HFFc6 (cell line): ENCODE results near the gene MAML1. TPM values are rescaled to one million over a fixed set of nuclear protein-coding genes. Genes with fewer than 3 reads are reported as not detected.
A peak's percentile ranks its signal among the peaks of the same experiment; 100 is the strongest.

ENCODE experiments used
- DNase-seq: peaks from one replicate; pipeline ENCODE4 v3.0.0-alpha.2; 2018
- H3K27ac Mint-ChIP-seq: 2 replicates; pipeline ENCODE4 v1.8.0; 2020; ENCODE audit warnings: mild to moderate bottlenecking, mixed read lengths
- H3K27me3 Mint-ChIP-seq: 2 replicates; pipeline ENCODE4 v1.8.0; 2021; ENCODE audit warnings: mild to moderate bottlenecking, moderate library complexity, mixed read lengths; ENCODE audit not compliant: insufficient read depth
- H3K36me3 Mint-ChIP-seq: 2 replicates; pipeline ENCODE4 v1.8.0; 2021; ENCODE audit warnings: low read depth, mixed read lengths
- H3K4me1 Mint-ChIP-seq: 2 replicates; pipeline ENCODE4 v1.8.0; 2020; ENCODE audit warnings: low read depth, mixed read lengths
- H3K4me3 Mint-ChIP-seq: 2 replicates; pipeline ENCODE4 v1.8.0; 2020; ENCODE audit warnings: mild to moderate bottlenecking, moderate library complexity, mixed read lengths
- H3K9me3 Mint-ChIP-seq: 2 replicates; pipeline ENCODE4 v1.8.0; 2020; ENCODE audit warnings: mild to moderate bottlenecking, mixed read lengths
- CTCF ChIP-seq: fragments of 200-600 bp; sonication (generic); IDR thresholded peaks from 2 replicates; pipeline ENCODE4 v1.5.0; 2021; ENCODE audit warnings: antibody characterized with exemption, mild to moderate bottlenecking
- total RNA-seq, 6 experiments: library from RNA; stranded (reverse); fragmentation: NEBNext Ultra II Directional; extraction: Animal tissue kit (Norgen Biotek cat#: 25700); gene quantifications; 2 replicates in 1 of 6; 3 replicates in 5 of 6; pipeline ENCODE4 v1.2.3, GENCODE V29; 2021

The MAML1 gene
- total RNA-seq, 6 experiments from 2014 or later = 14.9 to 17.7 (median 16.5) TPM

- Mint-ChIP-seq H3K4me3 (peak overlapping the region; percentile 44), H3K27ac (peak overlapping the region; percentile 93), H3K36me3 (peaks cover 12% of the 10 kb centered on the region), H3K27me3 (no peaks in the 10 kb centered on the region), H3K4me1 (peaks cover 82% of the 10 kb centered on the region), H3K9me3 (no peaks in the 10 kb centered on the region)
- peak; percentile 92 for TF ChIP-seq CTCF
- DNase-seq = peak; percentile 82
Observed at GRCh38 chr5:179763215-179763945, 30.8 kb downstream of the MAML1 start.

GRCh38 chr5:179764056-179764455, 31.4 kb downstream of the MAML1 start:
- no peak for TF ChIP-seq CTCF
- no peaks in the 10 kb centered on the region for H3K9me3 Mint-ChIP-seq
- peak overlapping the region; percentile 93 for H3K27ac Mint-ChIP-seq
- no peak for DNase-seq
- H3K36me3 Mint-ChIP-seq = peaks cover 15% of the 10 kb centered on the region
- H3K4me1 Mint-ChIP-seq = peaks cover 80% of the 10 kb centered on the region
- peak overlapping the region; percentile 44 for H3K4me3 Mint-ChIP-seq
- H3K27me3 Mint-ChIP-seq = no peaks in the 10 kb centered on the region

- Mint-ChIP-seq H3K27ac (peak overlapping the region; percentile 93), H3K4me1 (peaks cover 67% of the 10 kb centered on the region), H3K36me3 (peaks cover 18% of the 10 kb centered on the region), H3K4me3 (peak overlapping the region; percentile 70), H3K9me3 (no peaks in the 10 kb centered on the region), H3K27me3 (no peaks in the 10 kb centered on the region)
- no peak for TF ChIP-seq CTCF
- DNase-seq = peak; percentile 83
Observed at GRCh38 chr5:179765400-179765799, 32.8 kb downstream of the MAML1 start.

- no peak for DNase-seq
- Mint-ChIP-seq H3K27ac (peak overlapping the region; percentile 93), H3K4me3 (peak overlapping the region; percentile 70), H3K4me1 (peaks cover 63% of the 10 kb centered on the region), H3K27me3 (no peaks in the 10 kb centered on the region), H3K36me3 (peaks cover 18% of the 10 kb centered on the region), H3K9me3 (no peaks in the 10 kb centered on the region)
- TF ChIP-seq CTCF = no peak
Observed at GRCh38 chr5:179766021-179766725, 33.6 kb downstream of the MAML1 start.

GRCh38 chr5:179766726-179767455, 34.3 kb downstream of the MAML1 start:
- peaks cover 18% of the 10 kb centered on the region for H3K36me3 Mint-ChIP-seq
- no peak for TF ChIP-seq CTCF
- DNase-seq = no peak
- peaks cover 57% of the 10 kb centered on the region for H3K4me1 Mint-ChIP-seq
- H3K27me3 Mint-ChIP-seq = no peaks in the 10 kb centered on the region
- peak overlapping the region; percentile 56 for H3K4me3 Mint-ChIP-seq
- no peaks in the 10 kb centered on the region for H3K9me3 Mint-ChIP-seq
- H3K27ac Mint-ChIP-seq = peak overlapping the region; percentile 93
